NCI-H1417 treated with DMSO at 0.1 percent for 48 hours (cell line): Measurements from ENCODE around the gene SUSD2.
"Not testable (repeated sequence)": the region's sequence is repeated elsewhere in the genome, so short reads cannot be mapped to it uniquely, and the experiment has no call there.

Experiments
- DNase-seq: peaks from one replicate; lab custom pipeline; 2025; lab: John Stamatoyannopoulos, UW

Gene SUSD2

GRCh38 chr22:24189249-24190158 lies 8.2 kb downstream of the SUSD2 start:
- no peak for DNase-seq

- no peak for DNase-seq
Observed at GRCh38 chr22:24190159-24190540, 8.9 kb downstream of the SUSD2 start.

GRCh38 chr22:24190596-24191208 lies 9.4 kb downstream of the SUSD2 start:
- no peak for DNase-seq

GRCh38 chr22:24191381-24191841 lies 10.1 kb downstream of the SUSD2 start:
- DNase-seq: no peak

GRCh38 chr22:24191893-24192292 lies 10.6 kb downstream of the SUSD2 start:
- DNase-seq: no peak

- DNase-seq: no peak
Observed at GRCh38 chr22:24198682-24199052, 17.4 kb downstream of the SUSD2 start.

- no peak for DNase-seq
Observed at GRCh38 chr22:24200619-24201212, 19.4 kb downstream of the SUSD2 start.

- no peak for DNase-seq
Observed at GRCh38 chr22:24201681-24202614, 20.7 kb downstream of the SUSD2 start.

GRCh38 chr22:24203856-24204255 lies 22.6 kb downstream of the SUSD2 start:
- not testable (repeated sequence) for DNase-seq

- no peak for DNase-seq
Observed at GRCh38 chr22:24205438-24206195, 24.3 kb downstream of the SUSD2 start.

- not testable (repeated sequence) for DNase-seq
Observed at GRCh38 chr22:24206460-24207263, 25.4 kb downstream of the SUSD2 start.

GRCh38 chr22:24207264-24208011 lies 26.2 kb downstream of the SUSD2 start:
- no peak for DNase-seq

GRCh38 chr22:24208012-24208749 lies 26.9 kb downstream of the SUSD2 start:
- no peak for DNase-seq

- DNase-seq: no peak
Observed at GRCh38 chr22:24209016-24209415, 27.7 kb downstream of the SUSD2 start.

GRCh38 chr22:24209687-24210086 lies 28.4 kb downstream of the SUSD2 start:
- DNase-seq: no peak

GRCh38 chr22:24210409-24210808 lies 29.1 kb downstream of the SUSD2 start:
- DNase-seq: not testable (repeated sequence)

GRCh38 chr22:24211716-24212115 lies 30.4 kb downstream of the SUSD2 start:
- DNase-seq: not testable (repeated sequence)

- DNase-seq: not testable (repeated sequence)
Observed at GRCh38 chr22:24213111-24213510, 31.8 kb downstream of the SUSD2 start.
